Hepatocyte (in vitro differentiated cells): Measurements from ENCODE around the gene PGAP2. TPM values are rescaled to one million over a fixed set of nuclear protein-coding genes. Genes with fewer than 3 reads are reported as not detected.
"Not testable (repeated sequence)": the region's sequence is repeated elsewhere in the genome, so short reads cannot be mapped to it uniquely, and the experiment has no call there.

Experiments
- DNase-seq: peaks from one replicate; pipeline ENCODE4 v3.0.0-alpha.2; 2016; ENCODE audit warnings: low spot score
- H2AFZ ChIP-seq: fragments of 200-600 bp; sonication (generic); 2 replicates; pipeline ENCODE4 v1.6.0; 2016; ENCODE audit warnings: antibody characterized with exemption, mild to moderate bottlenecking
- H3K27ac ChIP-seq: fragments of 200-600 bp; sonication (generic); 2 replicates; pipeline ENCODE4 v1.5.1; 2016; ENCODE audit warnings: mild to moderate bottlenecking
- H3K27me3 ChIP-seq: fragments of 200-600 bp; sonication (generic); 2 replicates; pipeline ENCODE4 v1.6.1; 2016
- H3K36me3 ChIP-seq: fragments of 200-600 bp; sonication (generic); replicated peaks from 2 replicates; pipeline ENCODE4 v1.5.1; 2016; ENCODE audit warnings: low read depth; ENCODE audit not compliant: insufficient read depth
- H3K4me1 ChIP-seq: fragments of 200-600 bp; sonication (generic); 2 replicates; pipeline ENCODE4 v1.5.1; 2016; ENCODE audit warnings: mild to moderate bottlenecking, moderate library complexity; ENCODE audit not compliant: insufficient read depth
- H3K4me2 ChIP-seq: fragments of 200-600 bp; sonication (generic); 2 replicates; pipeline ENCODE4 v1.6.0; 2016
- H3K4me3 ChIP-seq: fragments of 200-600 bp; sonication (generic); 2 replicates; pipeline ENCODE4 v1.5.1; 2016; ENCODE audit warnings: mild to moderate bottlenecking
- H3K79me2 ChIP-seq: fragments of 200-600 bp; sonication (generic); 2 replicates; pipeline ENCODE4 v1.6.0; 2017; ENCODE audit warnings: mild to moderate bottlenecking
- H3K9me2 ChIP-seq: fragments of 200-600 bp; sonication (generic); replicated peaks from 2 replicates; pipeline ENCODE4 v1.6.0; 2017; ENCODE audit warnings: mild to moderate bottlenecking; ENCODE audit not compliant: insufficient read depth
- H3K9me3 ChIP-seq: fragments of 200-600 bp; sonication (generic); 2 replicates; pipeline ENCODE4 v1.5.1; 2016; ENCODE audit warnings: low read depth, mild to moderate bottlenecking
- H4K20me1 ChIP-seq: fragments of 200-600 bp; sonication (generic); 2 replicates; pipeline ENCODE4 v1.6.0; 2016; ENCODE audit warnings: mild to moderate bottlenecking; ENCODE audit not compliant: insufficient read depth, poor library complexity, severe bottlenecking
- EZH2 ChIP-seq: fragments of 200-600 bp; sonication (generic); IDR thresholded peaks from 2 replicates; pipeline ENCODE4 v1.6.1; 2016; ENCODE audit warnings: antibody characterized with exemption, mild to moderate bottlenecking, borderline replicate concordance
- EZH2phosphoT487 ChIP-seq: fragments of 200-600 bp; sonication (generic); IDR thresholded peaks from one replicate; pipeline ENCODE4 v1.6.1; 2018; ENCODE audit warnings: antibody characterized with exemption, mild to moderate bottlenecking, low read depth, moderate library complexity; ENCODE audit not compliant: unreplicated experiment, severe bottlenecking
- WGBS: methylation state at CpG from one replicate; pipeline ENCODE4 v1.1.6; 2016; ENCODE audit warnings: low lambda C conversion rate; ENCODE audit errors: missing lambda C conversion rate; 5-methylcytosine and 5-hydroxymethylcytosine counted together
- polyA plus RNA-seq: library from polyadenylated mRNA; unstranded; fragments of >200 nt; fragmentation: Nextera tagmentation; extraction: Ambion mirVana; gene quantifications from 2 replicates; pipeline ENCODE4 v1.2.1, GENCODE V29; 2016
- total RNA-seq: library from RNA; depleted of rRNA; stranded (reverse); fragments of >200 nt; gene quantifications from 2 replicates; pipeline ENCODE4 v1.2.3, GENCODE V29; 2014
- TF ChIP-seq, protein P1 (sequence below): fragments of 200-600 bp; sonication (generic); IDR thresholded peaks from 2 replicates; pipeline ENCODE4 v1.5.1; 2016; ENCODE audit warnings: antibody characterized with exemption, mild to moderate bottlenecking; ENCODE audit not compliant: poor library complexity

The PGAP2 gene
- total and polyA plus RNA-seq, 2 experiments from 2014 or later: 20.3 to 37.6 TPM

DNA sequence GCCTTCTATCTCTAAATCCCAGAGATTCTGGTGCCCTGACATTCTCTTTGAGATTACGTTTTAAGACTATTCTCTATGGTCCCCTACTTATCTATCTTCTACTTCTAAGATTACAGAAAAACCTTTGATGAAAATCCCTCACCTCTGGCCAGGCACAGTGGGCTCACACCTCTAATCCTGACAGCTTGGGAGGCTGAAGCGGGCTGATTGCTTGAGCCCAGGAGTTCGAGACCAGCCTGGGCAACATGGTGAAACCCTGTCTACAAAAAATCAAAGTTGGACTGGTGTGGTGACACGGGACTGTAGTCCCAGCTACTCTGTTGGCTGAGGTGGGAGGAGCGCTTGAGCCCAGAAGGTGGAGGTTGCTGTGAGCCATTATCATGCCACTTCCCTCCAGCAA lies 25.4 kb upstream of the PGAP2 start:
- no peak overlapping the region for H3K27ac ChIP-seq
- no peak for DNase-seq

DNA sequence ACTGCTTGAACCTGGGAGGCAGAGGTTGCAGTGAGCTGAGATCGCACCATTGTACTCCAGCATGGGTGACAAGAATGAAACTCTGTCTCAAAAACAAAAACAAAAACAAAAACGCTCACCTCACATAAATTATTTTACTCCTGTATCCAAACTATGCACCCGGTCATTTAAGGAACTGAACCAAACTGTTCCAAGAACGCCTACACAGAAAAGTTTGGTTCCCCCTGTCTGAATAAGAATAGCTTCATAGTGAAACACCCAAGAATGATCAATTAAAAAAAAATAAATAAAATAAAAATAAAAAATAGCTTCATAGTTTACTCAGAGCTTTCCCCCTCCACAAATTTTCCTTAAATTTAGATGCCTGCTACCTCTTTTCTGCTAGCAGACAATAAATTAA lies 24.7 kb upstream of the PGAP2 start:
- Histone ChIP-seq H3K4me1 (no peaks in the 10 kb centered on the region), H3K36me3 (peaks cover 3% of the 10 kb centered on the region), H2AFZ (no peak overlapping the region), H3K27ac (no peak overlapping the region), H3K4me3 (no peak overlapping the region), H3K27me3 (no peaks in the 10 kb centered on the region), H4K20me1 (peaks cover 59% of the 10 kb centered on the region), H3K79me2 (peaks cover 90% of the 10 kb centered on the region), H3K9me2 (no peaks in the 10 kb centered on the region), H3K9me3 (no peaks in the 10 kb centered on the region), H3K4me2 (no peak overlapping the region)
- TF ChIP-seq EZH2: no peak
- TF ChIP-seq, protein P1, sequence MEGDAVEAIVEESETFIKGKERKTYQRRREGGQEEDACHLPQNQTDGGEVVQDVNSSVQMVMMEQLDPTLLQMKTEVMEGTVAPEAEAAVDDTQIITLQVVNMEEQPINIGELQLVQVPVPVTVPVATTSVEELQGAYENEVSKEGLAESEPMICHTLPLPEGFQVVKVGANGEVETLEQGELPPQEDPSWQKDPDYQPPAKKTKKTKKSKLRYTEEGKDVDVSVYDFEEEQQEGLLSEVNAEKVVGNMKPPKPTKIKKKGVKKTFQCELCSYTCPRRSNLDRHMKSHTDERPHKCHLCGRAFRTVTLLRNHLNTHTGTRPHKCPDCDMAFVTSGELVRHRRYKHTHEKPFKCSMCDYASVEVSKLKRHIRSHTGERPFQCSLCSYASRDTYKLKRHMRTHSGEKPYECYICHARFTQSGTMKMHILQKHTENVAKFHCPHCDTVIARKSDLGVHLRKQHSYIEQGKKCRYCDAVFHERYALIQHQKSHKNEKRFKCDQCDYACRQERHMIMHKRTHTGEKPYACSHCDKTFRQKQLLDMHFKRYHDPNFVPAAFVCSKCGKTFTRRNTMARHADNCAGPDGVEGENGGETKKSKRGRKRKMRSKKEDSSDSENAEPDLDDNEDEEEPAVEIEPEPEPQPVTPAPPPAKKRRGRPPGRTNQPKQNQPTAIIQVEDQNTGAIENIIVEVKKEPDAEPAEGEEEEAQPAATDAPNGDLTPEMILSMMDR: no peak
- DNase-seq: no peak
- 96% methylated on average over 4 of the region's 4 CpGs for WGBS

More for the DNA sequence above, 25.4 kb upstream of the PGAP2 start:
- Histone ChIP-seq H4K20me1 (peaks cover 53% of the 10 kb centered on the region), H3K79me2 (peaks cover 88% of the 10 kb centered on the region), H3K27me3 (no peaks in the 10 kb centered on the region), H3K36me3 (peaks cover 3% of the 10 kb centered on the region), H3K4me2 (no peak overlapping the region), H3K4me1 (no peaks in the 10 kb centered on the region), H3K9me2 (no peaks in the 10 kb centered on the region), H3K9me3 (no peaks in the 10 kb centered on the region), H2AFZ (no peak overlapping the region), H3K4me3 (no peak overlapping the region)
- 87% methylated on average over 5 of the region's 5 CpGs for WGBS
- no peak for TF ChIP-seq EZH2
- TF ChIP-seq, protein P1: no peak
- no peak for TF ChIP-seq EZH2phosphoT487

DNA sequence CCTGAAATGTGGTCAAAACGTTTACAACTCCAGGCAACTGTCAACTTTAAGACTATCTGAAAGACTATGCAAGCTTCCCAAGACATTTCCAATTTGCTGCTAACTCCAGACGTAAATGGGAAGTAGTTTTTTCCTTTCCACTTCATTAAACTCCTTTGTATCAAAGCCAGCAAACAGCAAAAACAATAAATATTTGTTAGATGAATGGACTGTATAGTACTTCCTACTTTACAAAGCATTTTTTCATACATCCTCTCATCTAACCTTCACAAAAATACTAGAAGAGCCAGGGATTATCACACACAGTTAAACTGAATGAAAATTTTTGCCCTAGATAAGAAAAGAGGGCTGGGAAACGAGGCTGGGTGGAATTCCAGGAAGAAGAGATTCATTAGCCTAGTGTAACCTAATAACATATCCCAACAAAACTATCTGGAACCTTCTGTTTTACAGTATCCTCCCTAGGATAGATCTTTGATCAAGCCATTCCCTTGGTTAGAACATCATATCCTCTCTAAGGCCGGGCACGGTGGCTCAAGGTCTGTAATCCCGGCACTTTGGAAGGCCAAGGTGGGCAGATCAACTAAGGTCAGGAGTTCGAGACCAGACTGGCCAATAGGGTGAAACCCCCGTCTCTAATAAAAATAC lies 21.5 kb upstream of the PGAP2 start:
- Histone ChIP-seq H3K27me3 (no peaks in the 10 kb centered on the region), H3K4me2 (no peak overlapping the region), H3K9me2 (no peaks in the 10 kb centered on the region), H3K27ac (no peak overlapping the region), H3K9me3 (no peaks in the 10 kb centered on the region), H3K4me3 (no peak overlapping the region), H4K20me1 (peaks cover 83% of the 10 kb centered on the region), H3K4me1 (no peaks in the 10 kb centered on the region), H2AFZ (no peak overlapping the region), H3K36me3 (no peaks in the 10 kb centered on the region), H3K79me2 (peaks cover 98% of the 10 kb centered on the region)
- 84% methylated on average over 8 of the region's 8 CpGs for WGBS
- DNase-seq: no peak
- TF ChIP-seq EZH2 (no peak), EZH2phosphoT487 (no peak)
- TF ChIP-seq, protein P1: no peak

DNA sequence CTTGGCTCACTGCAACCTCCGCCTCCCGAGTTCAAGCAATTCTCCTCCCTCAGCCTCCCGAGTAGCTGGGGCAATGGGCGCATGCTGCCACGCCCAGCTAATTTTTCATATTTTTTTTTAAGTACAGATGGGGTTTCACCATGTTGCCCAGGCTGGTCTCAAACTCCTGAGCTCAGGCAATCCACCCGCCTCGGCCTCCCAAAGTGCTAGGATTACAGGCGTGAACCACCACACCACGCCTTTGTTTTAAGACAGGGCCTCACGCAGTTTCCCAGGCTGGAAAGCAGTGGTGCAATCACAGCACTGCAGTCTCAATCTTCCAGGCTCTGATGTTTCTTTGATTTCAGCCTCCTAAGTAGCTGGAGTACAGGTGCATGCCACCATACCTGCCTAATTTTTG lies 14.0 kb upstream of the PGAP2 start:
- H3K36me3 ChIP-seq, H3K9me3 ChIP-seq, H3K4me3 ChIP-seq, H2AFZ ChIP-seq, H3K27me3 ChIP-seq, H3K27ac ChIP-seq, H3K9me2 ChIP-seq, H3K4me2 ChIP-seq, DNase-seq: not testable (repeated sequence)
- peaks cover 52% of the 10 kb centered on the region for H4K20me1 ChIP-seq
- 95% methylated on average over 10 of the region's 10 CpGs for WGBS
- peaks cover 13% of the 10 kb centered on the region for H3K4me1 ChIP-seq
- H3K79me2 ChIP-seq: peaks cover 78% of the 10 kb centered on the region
